Stimulated activated CD8-positive, alpha-beta memory T cell treated with anti-CD3 and anti-CD28 coated beads, Interleukin-12 subunit alpha, Interleukin-12 subunit beta, amount 100 ng/mL, for 24 hours (primary cell): ENCODE results near the gene LRRC75A.
"Not testable (repeated sequence)": the region's sequence is repeated elsewhere in the genome, so short reads cannot be mapped to it uniquely, and the experiment has no call there.

Experiments used
- DNase-seq: peaks from one replicate; pipeline ENCODE4 v3.0.0-alpha.2; 2020; ENCODE audit errors: extremely low read depth

The LRRC75A gene

DNA sequence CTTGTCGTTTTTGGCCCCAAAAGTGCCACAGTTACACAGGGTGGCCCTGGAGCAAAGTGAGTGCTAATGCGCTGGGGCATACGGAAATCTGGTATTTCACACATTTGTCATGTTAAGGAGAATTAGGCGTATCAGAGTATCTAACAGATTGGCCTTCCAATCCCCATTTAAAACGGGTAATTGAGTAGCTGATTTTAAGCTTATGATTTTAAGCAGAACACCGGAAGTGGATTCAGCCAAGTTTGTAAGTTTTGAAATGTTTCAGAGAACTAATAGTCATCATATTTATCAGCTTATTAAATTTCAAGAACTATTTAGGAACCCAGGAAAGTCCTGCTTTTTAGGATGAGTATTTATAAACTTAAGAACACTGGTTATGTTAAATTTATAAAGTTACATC is 19.5 kb downstream of the LRRC75A start:
- no peak for DNase-seq

DNA sequence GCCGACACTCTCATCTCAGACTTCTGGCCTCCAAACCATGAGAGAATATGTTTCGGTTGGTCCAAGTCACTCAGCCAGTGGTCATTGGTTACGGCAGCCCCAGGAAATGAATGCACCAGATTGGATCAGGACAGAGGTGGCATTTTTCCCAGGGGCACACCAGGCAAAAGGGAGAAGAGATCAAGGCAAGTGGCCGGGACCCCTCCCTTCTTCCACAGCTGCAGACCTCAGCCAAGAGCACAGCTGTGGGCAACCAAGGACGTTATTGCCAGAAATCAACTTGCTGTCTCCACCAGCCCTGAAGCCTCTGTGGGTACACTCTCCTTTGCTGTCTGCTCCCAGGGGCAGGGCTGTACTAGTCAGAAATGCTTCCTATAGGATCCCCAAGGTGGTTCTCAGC is 20.7 kb downstream of the LRRC75A start:
- DNase-seq, result no peak

DNA sequence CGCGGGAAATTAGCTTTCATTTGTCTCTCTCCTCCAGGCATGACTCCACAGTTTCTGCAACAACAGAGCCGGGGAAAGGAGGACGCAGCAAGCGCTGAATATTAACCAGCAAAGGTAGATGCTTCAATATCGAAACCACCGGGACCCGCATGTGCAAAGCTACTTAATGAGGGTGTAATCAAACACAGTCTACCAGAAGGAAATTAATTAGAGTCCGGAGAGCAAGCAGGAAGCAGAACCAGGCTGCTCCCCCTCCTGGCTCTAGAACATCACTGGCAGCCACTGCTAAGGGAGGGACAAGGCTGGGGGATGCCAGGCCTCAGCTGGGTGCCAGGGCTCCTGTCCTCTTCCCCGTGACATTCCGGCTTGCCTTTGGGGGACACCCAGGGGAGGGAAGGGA is 21.7 kb downstream of the LRRC75A start:
- DNase-seq, result no peak

DNA sequence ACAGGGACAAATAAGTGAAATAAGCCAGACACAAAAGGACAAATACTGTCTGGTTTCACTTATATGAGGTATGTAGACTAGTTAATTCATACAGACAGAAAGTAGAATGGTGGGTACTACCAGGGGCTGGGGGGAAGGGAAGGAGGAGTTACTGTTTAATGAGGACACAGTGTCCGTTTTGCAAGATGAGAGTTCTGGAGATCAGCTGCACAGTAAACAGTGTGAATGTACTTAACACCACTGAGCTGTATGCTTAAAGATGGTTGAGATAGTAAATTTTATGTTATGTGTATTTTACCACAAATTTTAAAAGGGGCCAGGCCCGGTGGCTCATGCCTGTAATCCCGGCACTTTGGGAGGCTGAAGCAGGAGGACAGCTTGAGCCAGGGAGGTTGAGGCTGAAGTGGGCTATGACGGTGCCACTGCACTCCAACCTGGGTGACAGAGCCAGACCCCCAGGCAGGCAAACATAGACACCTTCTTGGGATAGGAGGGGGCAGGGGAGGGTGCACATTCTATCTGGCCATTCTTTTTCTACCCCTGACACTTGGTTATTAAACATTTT is 23.5 kb downstream of the LRRC75A start:
- DNase-seq, result no peak

DNA sequence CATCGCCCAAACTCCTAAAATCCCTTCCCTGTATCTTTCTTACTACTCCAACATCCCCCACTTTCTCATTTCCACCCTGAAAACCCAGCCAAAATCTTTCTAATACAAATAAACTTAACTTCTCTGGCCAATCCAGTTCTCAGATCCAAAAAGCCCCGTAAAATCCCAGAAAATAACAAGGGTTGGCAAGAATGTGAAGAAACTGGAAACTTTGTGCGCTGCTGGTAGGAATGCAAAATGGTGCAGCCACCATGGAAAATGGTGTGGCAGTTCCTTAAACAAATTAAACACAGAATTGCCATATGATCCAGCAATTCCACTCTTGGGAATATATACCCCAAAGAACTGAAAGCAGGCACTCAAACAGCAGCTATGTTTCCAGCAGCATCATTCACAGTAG is 24.1 kb downstream of the LRRC75A start:
- DNase-seq, result no peak

DNA sequence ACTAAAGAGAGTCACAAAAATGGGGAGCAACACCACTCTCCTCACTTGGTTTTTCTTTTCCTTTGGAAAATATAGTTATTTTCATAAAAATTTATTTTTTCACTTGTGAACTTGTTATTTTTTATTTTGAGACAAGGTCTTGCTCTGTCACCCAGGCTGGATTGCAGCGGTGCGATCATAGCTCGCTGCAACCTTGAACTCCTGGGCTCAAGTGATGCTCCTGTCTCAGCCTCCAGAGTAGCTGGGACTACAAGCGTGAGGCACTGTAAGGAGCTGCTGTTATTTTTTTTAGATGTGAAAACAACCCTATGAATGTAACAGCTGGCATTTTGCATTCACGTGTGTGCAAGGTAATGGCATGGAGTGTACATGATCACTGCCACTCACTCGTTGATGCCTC is 24.9 kb downstream of the LRRC75A start:
- no peak for DNase-seq

DNA sequence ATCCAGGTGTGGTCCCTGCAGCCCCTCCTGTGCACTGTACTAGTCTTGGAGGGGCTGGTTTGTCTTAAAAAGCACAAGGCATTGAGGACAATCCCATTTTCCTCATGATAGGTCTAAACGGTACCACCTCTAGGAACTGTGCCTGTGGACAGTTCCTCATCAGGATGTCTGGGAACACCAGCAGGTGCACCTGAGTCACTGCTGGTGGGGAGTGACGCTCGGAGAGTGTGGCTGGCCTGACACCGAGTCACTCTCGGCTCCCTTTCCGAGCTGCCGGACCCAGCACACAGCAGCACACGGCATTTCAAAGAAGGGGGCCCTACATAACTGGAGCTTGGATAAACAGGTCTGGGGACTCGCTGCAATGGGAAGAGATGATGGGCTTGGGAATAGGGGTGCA is 25.6 kb downstream of the LRRC75A start:
- DNase-seq, result no peak

DNA sequence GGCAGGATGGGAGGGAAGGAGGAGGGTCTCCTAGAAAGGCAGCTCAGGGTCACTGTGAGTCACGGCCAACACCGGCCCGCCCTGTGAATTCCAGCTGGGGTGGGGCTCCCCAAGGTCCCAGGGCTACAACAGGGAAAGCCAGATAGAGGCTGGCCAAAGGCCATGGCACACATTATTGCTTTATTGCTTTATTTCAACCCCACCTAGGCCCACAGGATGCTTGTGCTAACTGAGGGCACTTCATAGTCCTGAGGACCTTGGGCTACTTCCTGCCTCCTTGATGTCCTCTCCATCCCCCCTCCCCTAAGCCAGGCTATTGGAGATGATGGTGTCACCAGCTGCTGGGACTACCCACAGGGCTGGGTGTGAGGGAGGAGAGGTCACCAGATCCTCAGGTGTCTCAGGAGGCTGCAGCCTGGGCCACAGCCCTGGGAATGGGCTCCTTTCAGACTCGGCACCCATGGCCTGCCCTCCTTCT is 26.1 kb downstream of the LRRC75A start:
- no peak for DNase-seq

DNA sequence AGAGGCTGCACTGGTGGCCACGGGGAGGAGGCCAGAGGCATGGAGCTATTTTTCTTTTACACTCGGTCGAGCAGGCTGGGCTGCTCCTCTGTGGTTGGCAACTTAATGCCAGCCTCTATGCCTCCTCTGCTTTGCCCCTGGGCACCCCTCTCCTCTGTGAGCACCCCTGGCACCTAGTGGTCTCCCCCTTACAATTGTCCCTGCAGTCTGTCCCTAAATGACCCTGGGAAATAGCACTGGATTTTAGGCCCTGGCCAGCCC is 27.0 kb downstream of the LRRC75A start:
- DNase-seq, result no peak

DNA sequence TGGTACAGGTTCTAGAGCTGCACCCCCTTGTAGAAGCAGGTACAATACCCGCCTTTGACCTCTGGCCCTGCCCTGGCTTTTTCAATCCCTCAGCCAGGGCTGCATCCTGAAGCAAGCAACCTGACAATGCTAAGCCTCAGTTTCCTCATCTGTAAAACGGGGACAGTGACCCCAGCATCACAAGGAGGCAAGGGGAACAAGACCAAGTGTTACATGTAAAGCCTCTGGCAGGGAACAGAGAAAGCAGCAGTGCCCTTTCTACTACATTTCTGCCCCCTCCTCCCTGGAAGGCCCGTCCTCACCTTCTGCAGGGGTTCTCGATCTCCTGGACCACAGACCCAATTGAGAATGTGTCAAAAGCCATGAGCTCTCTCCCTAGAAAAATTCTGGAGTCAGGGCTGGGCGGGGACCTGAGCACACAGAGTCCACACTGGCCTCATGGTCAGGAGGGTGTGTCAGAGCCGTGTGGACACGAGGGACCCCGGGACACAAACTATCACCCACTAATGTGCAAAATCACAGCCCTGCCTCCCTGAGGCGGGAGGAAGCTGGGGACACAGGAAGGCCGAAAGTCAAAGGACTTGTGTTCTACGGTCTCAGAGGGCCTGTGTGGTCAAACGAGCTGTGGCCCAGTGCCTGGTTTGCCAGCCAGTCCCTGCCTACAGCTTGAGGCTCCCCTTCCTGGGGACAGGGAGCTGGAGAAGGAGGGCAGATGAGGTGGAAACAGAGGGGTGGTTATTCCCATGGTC is 27.5 kb downstream of the LRRC75A start:
- no peak for DNase-seq

DNA sequence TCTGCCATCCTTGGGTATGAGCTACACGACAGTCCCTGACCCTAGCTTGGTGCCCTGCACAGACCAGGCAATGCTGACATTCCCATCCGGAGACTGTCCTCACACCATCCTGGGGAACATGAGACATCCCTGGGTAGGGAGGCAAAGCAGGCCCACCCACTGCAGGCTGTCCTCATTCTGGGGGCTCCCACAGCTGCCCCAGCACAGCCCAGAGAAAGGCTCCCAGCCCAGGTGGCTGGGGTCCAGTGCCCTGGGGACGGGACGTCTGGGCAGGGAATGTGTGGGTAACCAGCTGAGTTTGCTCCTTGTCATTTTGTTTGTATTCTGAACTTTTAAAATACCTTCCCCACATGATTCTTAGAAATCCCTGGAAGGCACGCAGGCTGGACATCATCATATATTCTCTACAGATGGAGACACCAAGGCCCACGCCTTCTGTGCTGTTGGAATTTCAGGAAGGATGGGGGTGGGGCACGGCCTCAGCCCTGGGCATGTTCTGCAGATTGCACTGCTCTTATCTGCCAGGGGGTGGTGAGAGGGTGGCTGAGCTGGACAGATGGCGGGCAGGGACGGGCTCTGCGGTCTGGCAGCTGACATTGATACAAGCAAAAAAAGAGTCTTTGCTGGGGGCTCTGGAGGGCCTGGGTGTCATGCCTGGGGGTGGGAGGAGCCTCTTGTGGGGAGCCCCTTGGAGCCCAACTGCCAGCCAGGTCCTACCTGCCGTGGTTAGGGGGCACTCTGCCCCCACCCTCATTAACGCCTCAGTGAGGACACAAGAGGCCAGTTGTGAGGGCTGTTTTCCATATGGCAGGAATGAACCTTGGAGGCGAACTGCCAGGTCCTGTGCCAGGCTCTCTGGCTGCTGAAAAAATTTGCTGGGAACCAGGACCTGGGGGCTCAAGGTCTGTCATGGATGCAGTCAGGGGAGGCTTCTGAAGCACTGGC is 28.4 kb downstream of the LRRC75A start:
- no peak for DNase-seq

DNA sequence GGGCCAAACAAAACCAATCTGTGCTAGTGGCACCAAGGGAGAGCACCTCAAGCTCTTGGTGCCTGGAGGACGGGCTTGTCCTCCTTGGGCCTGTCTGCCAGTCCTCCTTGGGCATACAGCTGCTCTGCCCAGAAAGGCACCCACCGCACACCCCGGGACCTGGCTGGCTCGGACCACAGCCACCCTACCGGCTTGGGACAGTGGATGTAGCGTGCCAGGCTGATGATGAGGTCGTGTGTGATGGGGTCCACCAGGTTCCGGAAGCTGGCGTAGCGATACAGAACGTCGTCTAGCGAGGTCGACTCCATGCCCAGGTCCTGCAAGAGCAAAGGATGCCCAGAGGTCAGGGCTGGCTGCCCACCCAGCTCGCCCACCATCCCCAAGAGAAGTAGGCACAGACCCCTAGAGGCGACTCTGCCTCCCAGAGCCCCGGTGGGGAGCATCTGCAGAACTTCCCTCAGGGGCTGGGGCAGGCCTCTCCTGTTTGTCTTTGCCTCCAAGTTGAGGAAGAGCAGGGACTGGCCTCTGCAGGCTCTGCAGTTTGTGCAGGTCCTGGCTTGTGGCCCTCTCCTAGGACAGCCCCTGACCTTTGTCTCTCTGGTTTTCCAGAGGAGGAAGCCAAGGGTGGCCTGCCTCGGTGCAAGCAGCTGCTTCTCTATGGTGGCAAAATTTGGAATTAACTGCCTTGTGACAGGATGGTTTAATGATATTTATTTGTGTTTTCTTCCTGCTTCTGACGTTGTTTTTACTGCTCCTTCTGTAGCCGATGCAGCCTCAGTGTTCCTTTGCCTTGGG is 29.7 kb downstream of the LRRC75A start:
- DNase-seq, result no peak

DNA sequence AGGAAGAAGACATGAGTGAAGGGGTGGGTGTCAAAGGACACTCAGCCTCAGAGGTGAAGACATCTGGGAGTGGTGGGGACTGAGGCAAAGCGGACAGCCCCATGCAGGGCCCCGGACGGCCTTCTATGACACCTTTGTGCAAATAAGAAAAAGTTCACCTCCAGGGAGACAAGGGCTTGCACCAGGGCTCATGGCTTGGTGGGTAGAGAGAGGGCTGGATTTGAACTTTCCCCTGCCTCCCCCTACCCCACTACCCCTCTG is 30.5 kb downstream of the LRRC75A start:
- no peak for DNase-seq

DNA sequence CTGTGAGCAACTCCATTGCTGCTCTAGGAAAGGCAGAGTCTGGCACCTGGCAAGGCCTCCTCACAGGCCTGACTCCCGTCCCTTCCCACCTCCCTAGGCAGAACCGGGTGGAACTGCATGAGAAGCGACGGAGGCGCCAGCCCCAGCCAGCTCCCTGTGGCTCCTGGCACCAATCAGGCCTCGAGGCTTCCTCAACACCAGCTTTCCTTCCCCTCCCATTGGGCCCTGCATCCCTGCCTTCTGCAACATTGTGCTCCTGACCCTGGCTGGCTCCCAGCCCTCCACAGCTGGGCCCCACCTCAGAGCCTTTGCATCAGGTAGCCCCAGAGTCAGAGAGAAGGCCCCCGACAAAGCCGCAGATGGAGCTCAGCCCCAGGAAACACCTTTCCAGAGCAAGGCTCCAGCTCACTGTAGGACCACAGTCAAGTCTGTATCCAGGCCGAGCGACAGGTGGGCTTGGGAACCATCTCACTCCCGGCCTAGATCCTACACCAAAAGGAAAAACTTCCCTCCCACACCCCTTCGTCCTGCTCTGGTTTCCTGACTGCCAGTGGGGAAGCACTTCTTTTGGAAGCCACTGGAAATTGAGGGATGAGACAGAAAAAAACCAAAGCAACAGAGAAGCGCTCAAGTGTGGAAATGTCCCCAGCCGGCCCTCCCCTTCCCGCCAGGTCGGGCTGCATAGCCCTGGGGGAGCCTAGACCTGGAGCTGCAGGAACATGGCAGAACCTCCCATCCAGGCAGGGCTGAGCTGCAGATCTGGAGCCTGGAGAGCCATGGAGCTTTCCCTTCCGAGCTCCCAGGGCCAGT is 31.0 kb downstream of the LRRC75A start:
- no peak for DNase-seq

DNA sequence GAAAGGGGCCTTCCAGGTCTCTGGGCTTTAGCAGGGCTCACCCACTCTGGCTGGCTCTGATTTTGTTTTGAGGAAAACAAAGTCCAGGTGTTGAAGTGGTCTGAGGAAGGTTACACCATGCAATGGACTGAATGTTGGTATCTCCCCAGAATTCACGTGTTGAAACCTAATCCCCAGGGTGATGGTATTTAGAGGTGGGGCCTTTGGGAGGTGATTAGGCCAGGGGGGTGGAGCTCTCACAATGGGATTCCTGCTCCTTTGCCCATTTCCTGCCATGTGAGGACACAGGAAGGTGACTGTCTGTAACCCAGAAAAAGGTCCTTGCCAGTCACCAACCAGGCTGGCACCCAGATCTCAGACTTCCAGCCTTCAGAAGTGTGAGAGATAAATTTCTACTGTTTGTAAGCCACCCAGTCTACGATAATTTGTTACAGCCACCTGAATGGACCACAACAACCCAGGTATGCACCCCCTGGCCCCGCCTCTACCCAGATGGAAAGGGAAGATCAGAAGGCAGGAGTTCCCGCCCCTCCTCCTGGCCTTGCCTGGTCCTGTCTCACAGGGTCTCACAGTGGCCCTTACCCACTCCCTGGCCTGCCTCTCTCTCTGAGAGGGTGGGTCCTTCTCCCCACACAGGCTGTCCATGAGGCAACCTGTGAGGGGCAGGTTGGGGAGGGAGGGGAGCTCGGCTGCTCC is 32.0 kb downstream of the LRRC75A start:
- DNase-seq, result no peak

DNA sequence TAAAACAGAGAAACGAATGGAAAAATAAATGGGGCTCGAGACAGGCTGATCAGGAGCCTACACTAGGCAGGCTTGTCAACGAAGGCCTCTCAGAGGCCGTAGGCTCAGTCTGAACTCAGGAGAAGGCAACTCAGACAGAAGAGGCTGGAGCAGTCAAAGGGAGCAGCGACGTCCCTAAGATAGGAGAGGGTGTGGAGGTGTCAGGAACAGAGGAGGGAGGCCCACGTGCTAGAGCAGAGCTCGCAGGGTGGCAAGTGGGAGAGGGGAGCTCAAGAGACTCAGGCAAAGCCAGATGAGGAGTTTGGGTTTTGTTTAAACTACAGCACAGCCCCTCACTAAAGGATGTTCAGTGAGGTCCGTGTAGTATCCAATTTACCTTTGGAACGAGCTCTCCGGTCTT is 32.7 kb downstream of the LRRC75A start:
- no peak for DNase-seq

DNA sequence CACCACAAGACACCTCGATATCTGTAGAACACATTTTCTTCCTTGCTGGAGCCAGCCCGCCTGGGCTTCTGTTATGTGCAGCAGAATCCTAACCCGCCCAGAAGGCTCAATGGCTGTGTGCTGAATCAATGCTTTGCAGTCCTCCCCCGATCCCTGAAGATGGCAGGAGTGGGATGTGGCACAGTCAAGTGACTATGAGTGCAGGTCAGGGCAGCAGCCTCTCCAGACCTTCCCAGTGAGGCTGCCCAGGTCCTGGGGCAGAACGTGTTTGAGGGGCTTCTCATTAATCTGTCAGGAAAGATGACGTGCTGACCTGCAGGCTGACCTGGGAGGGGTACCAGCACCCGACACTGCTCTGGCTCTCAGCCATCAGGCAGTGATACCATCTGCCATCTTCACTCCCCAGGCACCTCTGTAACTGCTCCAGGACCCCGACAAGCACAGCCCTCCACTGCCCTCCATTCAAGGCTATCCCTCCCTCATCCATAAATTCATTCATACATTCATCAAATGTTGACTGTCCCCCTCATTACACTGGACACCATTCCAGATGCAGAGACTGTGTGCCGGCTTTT is 35.2 kb downstream of the LRRC75A start:
- no peak for DNase-seq

DNA sequence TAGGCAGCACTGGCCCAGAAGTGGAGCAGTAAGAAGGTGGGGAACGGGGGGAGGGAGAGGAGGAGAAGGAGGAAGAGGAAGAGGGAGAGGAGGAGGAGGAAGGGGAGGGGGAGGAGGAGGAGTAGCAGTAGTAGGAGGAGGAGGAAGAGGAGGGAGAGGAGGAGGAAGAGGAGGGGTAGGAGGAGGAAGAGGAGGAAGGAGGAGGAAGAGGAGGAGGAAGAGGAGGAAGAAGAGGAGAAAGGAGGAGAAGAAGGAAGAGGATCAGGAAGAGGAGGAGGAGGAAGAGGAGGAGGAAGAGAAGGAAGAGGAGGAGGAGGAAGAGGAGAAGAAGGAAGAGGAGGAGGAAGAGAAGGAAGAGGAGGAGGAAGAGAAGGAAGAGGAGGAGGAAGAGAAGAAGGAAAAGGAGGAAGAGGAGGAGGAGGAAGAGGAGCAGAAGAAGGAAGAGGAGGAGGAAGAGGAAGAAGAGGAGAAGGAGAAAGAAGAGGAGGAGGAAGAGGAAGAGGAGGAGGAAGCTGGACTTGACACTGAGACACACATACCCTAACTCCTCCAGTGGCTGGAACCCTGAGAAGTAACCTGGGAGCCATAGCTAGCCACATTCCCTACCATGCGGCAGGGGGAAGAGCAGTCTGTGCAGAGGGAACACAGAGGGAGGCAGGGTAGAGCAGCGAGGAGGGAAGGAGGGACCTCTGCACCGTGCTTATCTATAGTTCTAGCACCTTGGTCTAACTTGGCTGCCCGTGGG is 35.8 kb downstream of the LRRC75A start:
- DNase-seq, result no peak

DNA sequence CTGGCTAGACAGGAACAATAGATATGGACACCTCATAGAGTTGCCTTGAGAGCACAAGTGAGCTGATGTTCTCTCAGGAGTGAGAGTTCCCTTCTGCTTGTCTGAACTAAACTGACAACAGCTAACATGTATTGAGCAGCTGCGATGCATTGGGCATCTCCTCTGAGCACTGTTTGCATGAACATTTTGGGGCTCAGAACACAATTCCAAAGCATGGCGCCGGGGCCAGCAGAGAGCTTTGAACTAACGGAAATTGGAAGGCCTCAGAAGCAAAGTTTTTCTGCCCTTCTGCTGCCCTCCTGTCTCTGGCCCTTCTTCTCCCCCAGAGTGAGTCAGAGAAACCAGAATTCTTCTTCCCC is 38.5 kb downstream of the LRRC75A start:
- no peak for DNase-seq

DNA sequence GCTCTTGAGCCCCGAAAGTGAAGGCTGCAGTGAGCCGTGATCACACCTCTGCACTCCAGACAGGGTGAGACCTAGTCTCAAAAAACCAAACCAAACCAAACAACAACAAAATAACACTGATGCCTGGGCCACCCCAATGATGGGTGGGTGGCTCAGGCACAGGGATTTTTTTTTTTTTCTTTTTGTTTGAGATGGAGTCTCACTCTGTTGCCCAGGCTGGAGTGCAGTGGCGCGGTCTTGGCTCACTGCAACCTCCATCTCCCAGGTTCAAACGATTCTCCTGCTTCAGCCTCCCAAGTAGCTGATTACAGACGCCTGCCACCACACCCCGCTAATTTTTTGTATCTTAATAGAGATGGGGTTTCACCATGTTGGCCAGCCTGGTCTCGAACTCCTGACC is 39.7 kb downstream of the LRRC75A start:
- not testable (repeated sequence) for DNase-seq
